SU-DHL-6 (cell line): Measurements from ENCODE around the gene DNAL4.

Experiments
- EZH2phosphoT487 ChIP-seq: fragments of 200-600 bp; sonication (generic), shearing (Covaris generic); conservative IDR thresholded peaks from 2 replicates; pipeline ENCODE4 v1.6.1; 2018; ENCODE audit warnings: mild to moderate bottlenecking, antibody characterized with exemption, low read length, moderate library complexity, mixed read lengths
- TF ChIP-seq, protein P1 (sequence below): fragments of 200-600 bp; sonication (generic); IDR thresholded peaks from one replicate; pipeline ENCODE4 v1.5.1; 2017; ENCODE audit warnings: antibody characterized with exemption, mild to moderate bottlenecking, low read length, moderate library complexity; ENCODE audit not compliant: insufficient read depth, poor library complexity, severe bottlenecking

- TF ChIP-seq, protein P1, sequence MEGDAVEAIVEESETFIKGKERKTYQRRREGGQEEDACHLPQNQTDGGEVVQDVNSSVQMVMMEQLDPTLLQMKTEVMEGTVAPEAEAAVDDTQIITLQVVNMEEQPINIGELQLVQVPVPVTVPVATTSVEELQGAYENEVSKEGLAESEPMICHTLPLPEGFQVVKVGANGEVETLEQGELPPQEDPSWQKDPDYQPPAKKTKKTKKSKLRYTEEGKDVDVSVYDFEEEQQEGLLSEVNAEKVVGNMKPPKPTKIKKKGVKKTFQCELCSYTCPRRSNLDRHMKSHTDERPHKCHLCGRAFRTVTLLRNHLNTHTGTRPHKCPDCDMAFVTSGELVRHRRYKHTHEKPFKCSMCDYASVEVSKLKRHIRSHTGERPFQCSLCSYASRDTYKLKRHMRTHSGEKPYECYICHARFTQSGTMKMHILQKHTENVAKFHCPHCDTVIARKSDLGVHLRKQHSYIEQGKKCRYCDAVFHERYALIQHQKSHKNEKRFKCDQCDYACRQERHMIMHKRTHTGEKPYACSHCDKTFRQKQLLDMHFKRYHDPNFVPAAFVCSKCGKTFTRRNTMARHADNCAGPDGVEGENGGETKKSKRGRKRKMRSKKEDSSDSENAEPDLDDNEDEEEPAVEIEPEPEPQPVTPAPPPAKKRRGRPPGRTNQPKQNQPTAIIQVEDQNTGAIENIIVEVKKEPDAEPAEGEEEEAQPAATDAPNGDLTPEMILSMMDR = no peak
- no peak for TF ChIP-seq EZH2phosphoT487
Measured at GRCh38 chr22:38753948-38754750, 39.8 kb downstream of the DNAL4 start.
